ENCODE results near the gene RASGEF1B.

GRCh38 chr4:81470456-81471297 is 1.0 kb downstream of the RASGEF1B start:
- TF ChIP-seq FOXP2 (optimal IDR thresholded peaks at IDR 0.05; ENCODE audit: borderline replicate concordance, extremely low read depth, extremely low read length, insufficient read depth) (no peak), REST (IDR thresholded peaks at IDR 0.05; ENCODE audit: insufficient read depth in 1 of 2, low read depth in 2 of 2, low read length in 2 of 2) (no peak), POLR2AphosphoS5 (IDR thresholded peaks at IDR 0.05; ENCODE audit: low read depth, low read length) (no peak), TAF1 (IDR thresholded peaks at IDR 0.05; ENCODE audit: borderline replicate concordance, insufficient read depth, low read length) (no peak)

Data from PFSK-1 (cell line).